NCI-H82 (cell line): ENCODE data around the gene HES7.
A peak's percentile ranks its signal among the peaks of the same experiment; 100 is the strongest.

Experiments used
- DNase-seq: peaks from one replicate; lab custom pipeline; 2025; lab: John Stamatoyannopoulos, UW

The HES7 gene

GRCh38 chr17:8155231-8155995 lies 31.5 kb upstream of the HES7 start:
- DNase-seq, result no peak

GRCh38 chr17:8154608-8155155 lies 30.8 kb upstream of the HES7 start:
- no peak for DNase-seq

GRCh38 chr17:8153957-8154607 lies 30.2 kb upstream of the HES7 start:
- DNase-seq, result peak; percentile 99

GRCh38 chr17:8153525-8153956 lies 29.6 kb upstream of the HES7 start:
- DNase-seq, result peak; percentile 91

GRCh38 chr17:8153031-8153451 lies 29.1 kb upstream of the HES7 start:
- peak; percentile 65 for DNase-seq

- DNase-seq, result peak; percentile 99
Observed at GRCh38 chr17:8152112-8152775, 28.3 kb upstream of the HES7 start, which contains the start of gene PER1. PER1 (minus strand) TSS chr17:8152404; CDS start chr17:8150706, 1,698 bp downstream.

GRCh38 chr17:8151641-8152111 lies 27.8 kb upstream of the HES7 start:
- peak; percentile 60 for DNase-seq

- DNase-seq, result peak; percentile 92
Observed at GRCh38 chr17:8151120-8151640, 27.3 kb upstream of the HES7 start.

- DNase-seq, result no peak
Observed at GRCh38 chr17:8150194-8151119, 26.6 kb upstream of the HES7 start.

GRCh38 chr17:8149419-8150193 lies 25.7 kb upstream of the HES7 start:
- DNase-seq, result no peak

GRCh38 chr17:8148560-8148959 lies 24.7 kb upstream of the HES7 start:
- no peak for DNase-seq

- no peak for DNase-seq
Observed at GRCh38 chr17:8147805-8148404, 24.0 kb upstream of the HES7 start.

GRCh38 chr17:8147141-8147804 lies 23.4 kb upstream of the HES7 start:
- no peak for DNase-seq

GRCh38 chr17:8146381-8147140 lies 22.7 kb upstream of the HES7 start:
- DNase-seq, result no peak

- no peak for DNase-seq
Observed at GRCh38 chr17:8145811-8146210, 21.9 kb upstream of the HES7 start.

- DNase-seq, result no peak
Observed at GRCh38 chr17:8144401-8145231, 20.7 kb upstream of the HES7 start.

GRCh38 chr17:8143581-8144400 lies 19.9 kb upstream of the HES7 start:
- no peak for DNase-seq
